HG03432 (cell line): ENCODE data around the gene MEI4.
"Not testable (repeated sequence)": the region's sequence is repeated elsewhere in the genome, so short reads cannot be mapped to it uniquely, and the experiment has no call there.

Experiments used
- ATAC-seq: cut with Tn5 transposase; IDR thresholded peaks from one replicate; pipeline ENCODE4 v1.9.1; 2021; ENCODE audit warnings: mild to moderate bottlenecking, moderate library complexity; ENCODE audit not compliant: unreplicated experiment

MEI4 gene

DNA sequence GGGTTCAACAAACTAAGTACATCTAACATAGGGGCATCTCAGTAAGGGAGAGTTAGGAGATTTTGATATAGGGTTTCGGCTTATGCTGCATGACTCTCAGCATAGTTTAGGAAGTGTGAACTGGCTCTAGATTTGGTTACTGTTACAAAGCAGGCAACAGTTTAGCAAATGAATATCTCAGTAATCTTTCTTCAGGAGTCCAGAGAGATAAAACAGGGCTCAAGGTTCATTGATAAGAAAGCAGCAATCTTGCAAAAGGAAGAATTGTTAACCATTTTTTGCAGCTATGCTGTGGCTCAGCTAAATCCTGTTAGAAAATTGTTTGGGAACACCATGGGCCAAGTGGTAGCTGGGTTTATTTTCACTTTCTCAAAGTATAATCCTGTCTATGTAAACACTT, 161.3 kb downstream of the MEI4 start:
- no peak for ATAC-seq

DNA sequence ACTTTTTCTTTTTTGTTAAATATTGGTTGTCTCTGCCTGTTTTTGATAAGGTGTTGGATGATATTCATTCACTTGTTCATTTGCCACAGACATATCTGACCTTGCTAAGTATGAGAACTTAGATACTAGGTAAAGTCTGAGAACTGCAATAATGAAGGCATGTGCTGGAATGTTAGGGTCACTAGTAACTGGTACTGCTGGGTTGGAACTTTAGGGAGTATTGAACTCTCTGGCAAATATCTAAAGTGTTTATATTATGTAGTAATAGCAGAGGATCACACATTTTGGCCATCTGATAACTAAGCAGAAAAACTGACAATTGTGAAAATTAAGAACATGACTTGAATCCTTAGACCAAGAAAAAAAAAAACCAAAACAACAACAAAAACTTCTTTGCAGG, 162.7 kb downstream of the MEI4 start:
- no peak for ATAC-seq

- no peak for ATAC-seq
Observed at GRCh38 chr6:77816766-77817270, 164.0 kb downstream of the MEI4 start.

DNA sequence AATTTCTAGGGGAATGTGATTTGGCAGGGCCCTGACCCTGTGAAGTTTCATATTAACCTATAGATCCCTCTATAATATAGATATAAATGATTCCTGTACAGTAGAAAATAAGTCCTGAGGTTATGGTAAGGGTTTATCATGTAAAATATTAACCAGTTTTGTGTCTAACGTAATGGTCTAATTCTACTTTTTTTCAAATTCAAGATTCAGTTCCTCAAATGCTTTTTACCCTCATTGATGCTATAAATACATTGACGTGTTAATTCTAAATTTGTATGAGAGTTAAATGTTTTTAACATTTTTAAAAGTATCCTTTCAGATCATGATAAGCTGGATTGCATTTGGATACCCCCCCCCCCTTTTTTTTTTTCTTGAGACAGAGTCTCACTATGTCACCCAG, 169.4 kb downstream of the MEI4 start:
- no peak for ATAC-seq

GRCh38 chr6:77825204-77825603, 172.4 kb downstream of the MEI4 start:
- ATAC-seq = no peak

DNA sequence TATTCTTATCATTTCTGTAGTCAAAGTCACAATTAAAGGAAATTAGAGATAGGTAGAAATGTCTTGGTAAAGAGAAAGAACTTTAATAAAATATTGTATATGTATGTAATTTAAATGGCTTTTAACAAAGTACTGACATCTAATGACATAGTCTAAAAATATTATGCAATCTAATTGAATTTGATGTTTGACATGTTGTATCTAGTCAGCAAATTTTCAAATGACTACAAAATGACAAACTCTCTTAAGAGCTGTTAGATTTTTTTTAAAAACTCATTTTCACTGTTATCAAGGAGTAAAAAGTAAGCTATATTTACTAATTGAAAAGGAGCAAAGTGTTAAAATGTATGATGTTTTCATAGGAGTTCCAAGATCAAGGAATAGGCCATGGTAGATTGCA, 176.9 kb downstream of the MEI4 start:
- ATAC-seq = no peak

DNA sequence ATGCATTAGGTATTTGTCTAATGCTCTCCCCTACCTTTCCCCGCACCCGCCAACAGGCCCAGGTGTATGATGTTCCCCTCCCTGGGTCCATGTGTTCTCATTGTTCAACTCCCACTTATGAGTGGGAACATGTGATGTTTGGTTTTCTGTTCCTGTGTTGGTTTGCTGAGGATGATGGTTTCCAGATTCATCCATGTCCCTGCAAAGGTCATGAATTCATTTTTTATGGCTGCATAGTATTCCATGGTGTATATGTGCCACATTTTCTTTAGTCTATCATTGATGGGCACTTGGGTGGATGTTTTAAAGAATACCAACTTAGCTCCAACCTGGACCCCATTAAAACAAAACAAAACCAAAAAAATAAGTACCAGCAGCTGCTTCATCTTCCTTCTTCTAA, 180.9 kb downstream of the MEI4 start:
- ATAC-seq = not testable (repeated sequence)

DNA sequence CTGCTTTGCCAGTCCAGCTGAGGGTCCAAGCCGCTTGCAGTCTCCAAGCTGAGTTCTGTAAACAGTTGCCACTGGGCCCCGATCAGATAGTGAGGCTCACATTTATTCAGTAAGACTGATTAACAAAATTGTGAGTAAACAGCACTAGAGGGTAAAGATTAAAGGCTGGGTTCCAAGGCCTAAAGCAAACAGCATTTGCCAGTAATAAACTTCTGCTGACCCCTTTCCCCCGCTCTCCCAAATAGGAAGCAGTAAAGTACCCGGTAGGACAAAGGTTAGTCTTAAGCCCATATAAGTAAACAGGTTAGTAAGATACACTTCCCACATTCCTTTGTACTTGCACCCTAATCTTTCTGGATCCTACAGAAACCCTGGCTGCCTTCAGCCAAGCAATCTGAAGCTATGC, 181.8 kb downstream of the MEI4 start:
- ATAC-seq = no peak

- no peak for ATAC-seq
Observed at GRCh38 chr6:77837034-77837784, 184.4 kb downstream of the MEI4 start.

GRCh38 chr6:77839292-77839691, 186.5 kb downstream of the MEI4 start:
- ATAC-seq = no peak

- no peak for ATAC-seq
Observed at GRCh38 chr6:77844822-77845221, 192.0 kb downstream of the MEI4 start.

DNA sequence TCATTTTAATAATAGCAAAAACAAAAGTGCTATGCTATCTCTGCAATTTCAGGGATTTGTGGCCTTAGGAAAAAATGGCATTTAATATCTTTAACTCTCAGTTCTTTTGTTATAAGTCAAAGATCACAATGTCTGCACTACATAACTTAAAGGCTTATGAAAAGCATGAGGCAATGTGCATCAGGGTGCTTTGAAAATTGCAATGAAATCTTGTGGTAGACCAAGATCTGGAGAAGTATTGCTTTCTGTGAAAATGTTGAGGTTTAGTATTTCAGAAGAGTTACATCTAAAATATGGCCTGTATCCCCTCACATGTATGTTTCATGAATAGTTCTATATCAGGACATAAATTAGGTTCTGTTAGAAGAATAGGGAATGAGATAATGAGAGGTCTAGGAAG, 200.6 kb downstream of the MEI4 start:
- no peak for ATAC-seq

DNA sequence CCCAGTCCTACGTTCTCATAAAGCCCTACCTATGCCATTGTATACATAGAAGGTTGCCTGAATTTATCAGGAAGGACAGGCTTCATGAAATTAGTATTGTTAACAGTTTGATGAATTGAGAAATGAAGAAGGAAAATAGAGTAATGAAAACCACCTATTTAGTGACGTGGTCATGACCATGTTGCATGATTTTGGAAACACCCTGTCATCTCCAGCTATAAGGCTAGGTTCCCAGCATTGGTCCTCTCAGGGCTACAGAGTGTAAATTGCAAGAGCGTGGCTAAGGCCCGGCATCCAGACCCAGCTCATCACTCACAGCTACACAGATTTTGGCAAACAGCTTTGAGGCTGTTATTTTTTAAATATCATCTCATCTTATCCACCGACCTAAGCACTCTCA, 203.6 kb downstream of the MEI4 start:
- ATAC-seq = no peak

DNA sequence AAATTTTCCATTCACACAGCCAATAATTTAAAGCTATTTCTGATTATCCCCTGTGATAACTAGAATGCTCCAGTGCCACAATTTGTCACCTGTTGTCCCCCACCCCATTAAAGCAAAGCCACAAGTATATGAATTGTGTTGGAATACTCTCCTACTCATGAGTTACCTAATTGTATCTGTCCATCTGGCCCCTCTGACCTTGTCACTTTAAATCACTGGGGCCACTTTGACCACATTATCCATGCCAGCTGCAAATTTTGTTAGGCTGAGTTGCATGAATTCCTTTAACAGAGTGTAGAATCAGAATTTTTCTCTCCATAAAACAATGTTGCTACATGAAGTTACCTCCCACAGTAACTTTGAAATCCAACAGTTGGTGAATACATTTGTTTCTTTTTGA, 204.6 kb downstream of the MEI4 start:
- no peak for ATAC-seq

- ATAC-seq = no peak
Observed at GRCh38 chr6:77876300-77876699, 223.5 kb downstream of the MEI4 start.

GRCh38 chr6:77879527-77879926, 226.7 kb downstream of the MEI4 start:
- no peak for ATAC-seq

GRCh38 chr6:77880501-77880900, 227.7 kb downstream of the MEI4 start:
- ATAC-seq = no peak

GRCh38 chr6:77883851-77884250, 231.0 kb downstream of the MEI4 start:
- ATAC-seq = no peak

DNA sequence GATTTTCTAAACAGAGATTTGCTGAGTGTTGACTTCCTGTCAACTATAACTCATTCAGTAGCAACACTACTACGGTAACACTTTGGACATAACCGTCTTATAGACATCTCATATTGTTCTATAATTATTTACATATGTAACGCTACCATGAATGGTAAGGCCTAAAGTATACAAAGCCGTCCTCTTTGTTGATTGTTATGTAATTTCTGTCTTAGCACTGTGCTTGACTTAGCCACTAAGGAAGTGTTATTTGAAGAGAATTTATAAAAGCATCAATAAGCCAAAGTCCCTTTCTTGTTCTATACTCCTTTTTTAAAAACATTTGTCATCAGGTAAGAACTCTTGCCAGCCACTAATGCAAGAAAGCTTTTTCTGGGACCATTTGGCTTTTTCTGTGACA, 240.6 kb downstream of the MEI4 start:
- ATAC-seq = no peak

- no peak for ATAC-seq
Observed at GRCh38 chr6:77906070-77906469, 253.2 kb downstream of the MEI4 start.

GRCh38 chr6:77910826-77911225, 258.0 kb downstream of the MEI4 start:
- ATAC-seq = no peak

DNA sequence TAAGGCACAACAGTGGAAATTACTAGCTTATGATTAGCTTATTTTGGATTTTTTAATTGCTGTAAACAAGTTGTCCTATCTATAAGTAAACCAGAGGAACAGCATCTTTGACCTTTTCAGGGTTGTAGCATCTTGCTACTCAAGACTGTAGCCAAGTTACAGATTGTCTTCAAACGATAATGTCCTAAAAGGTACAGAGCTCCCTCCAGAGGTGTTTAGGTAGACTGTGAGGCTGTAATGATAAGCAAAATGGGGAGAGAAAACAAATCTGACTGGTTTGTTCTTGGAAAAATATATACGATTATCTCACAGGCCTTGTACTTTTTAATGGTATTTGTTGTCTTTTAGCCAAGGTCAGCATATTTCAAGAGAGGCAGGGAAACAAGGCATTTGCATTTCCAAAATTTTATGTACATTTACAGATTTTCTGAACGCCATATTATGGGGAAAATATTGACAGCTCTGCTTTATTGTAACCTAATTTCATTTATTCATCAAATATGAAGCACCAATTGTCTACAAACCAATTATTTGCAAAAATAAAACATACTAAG, 273.4 kb downstream of the MEI4 start:
- ATAC-seq = no peak

DNA sequence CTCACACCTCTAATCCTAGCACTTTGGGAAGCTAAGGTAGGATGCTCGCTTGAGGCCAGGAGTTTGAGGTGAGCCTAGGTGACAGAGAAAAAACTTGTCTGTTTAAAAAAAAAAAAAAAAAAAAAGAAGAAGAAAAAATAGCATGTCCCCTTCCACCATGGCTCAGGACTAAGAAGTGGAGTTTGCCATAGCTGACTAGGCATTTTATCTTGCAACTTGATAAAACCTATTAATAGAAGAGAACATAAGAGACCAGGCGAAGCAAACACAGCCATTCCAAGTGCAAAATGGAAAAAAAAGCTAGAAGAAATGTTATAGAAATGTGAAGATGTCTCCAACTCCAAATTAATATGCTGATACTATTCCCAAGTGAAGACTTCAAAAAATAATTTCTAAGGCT, 277.5 kb downstream of the MEI4 start:
- ATAC-seq = no peak
